Panc1 (cell line): ENCODE results near the gene NDRG3. TPM values are rescaled to one million over a fixed set of nuclear protein-coding genes. Genes with fewer than 3 reads are reported as not detected.

Source experiments
- ATAC-seq: fragments of 200-7000 bp; cut with Tn5 transposase; 2 replicates; pipeline ENCODE4 v1.9.1; 2020; ENCODE audit warnings: mild to moderate bottlenecking, moderate library complexity
- BruUV-seq: library from RNA; stranded (reverse); fragments of 400-500 nt; replicated peaks from 2 replicates; lab custom pipeline; 2021; lab: Mats Ljungman, UMichigan
- CTCF ChIA-PET: fragments of 300-600 bp; sonication (Branson Sonifier 250); formaldehyde crosslinking; loops from one replicate; lab custom pipeline; 2022; ENCODE audit warnings: antibody characterized with exemption; lab: Charles Lee
- POLR2A ChIA-PET: fragments of 300-600 bp; sonication (Branson Sonifier 250); formaldehyde crosslinking; loops from one replicate; lab custom pipeline; 2022; ENCODE audit warnings: antibody characterized with exemption; lab: Charles Lee
- DNase-seq: peaks from one replicate; pipeline ENCODE4 v3.0.0-alpha.2; 2010; ENCODE audit warnings: low read depth, low spot score
- H3K27ac ChIP-seq: 2 replicates; pipeline ENCODE4 v1.5.1; 2011; ENCODE audit warnings: mild to moderate bottlenecking, low read length, inconsistent platforms
- H3K27me3 ChIP-seq: fragments of 200-500 bp; sonication (Bioruptor generic); 2 replicates; pipeline ENCODE4 v1.6.0; 2014; ENCODE audit warnings: low read length, inconsistent platforms; ENCODE audit not compliant: control insufficient read depth, insufficient read depth
- H3K36me3 ChIP-seq: fragments of 200-500 bp; sonication (Bioruptor generic); 2 replicates; pipeline ENCODE4 v1.5.1; 2014; ENCODE audit warnings: inconsistent platforms, mild to moderate bottlenecking, low read length, moderate library complexity; ENCODE audit not compliant: control insufficient read depth, insufficient read depth
- H3K4me1 ChIP-seq: 2 replicates; pipeline ENCODE4 v1.5.1; 2011; ENCODE audit warnings: inconsistent platforms, mild to moderate bottlenecking, low read length, moderate library complexity; ENCODE audit not compliant: control insufficient read depth, insufficient read depth
- H3K4me3 ChIP-seq, 2 experiments: 2 replicates each; pipeline ENCODE4 v1.5.1; 2011 to 2012; ENCODE audit warnings: low read depth in 2 of 2, low read length in 2 of 2, mild to moderate bottlenecking in 2 of 2, inconsistent platforms in 1 of 2, moderate library complexity in 1 of 2
- H3K9me3 ChIP-seq: fragments of 200-500 bp; sonication (Bioruptor generic); 2 replicates; pipeline ENCODE4 v1.5.1; 2014; ENCODE audit warnings: low read depth, mild to moderate bottlenecking, inconsistent platforms, low read length, moderate library complexity; ENCODE audit not compliant: control insufficient read depth, insufficient read depth
- POLR2AphosphoS5 ChIP-seq: IDR thresholded peaks from 2 replicates; pipeline ENCODE4 v1.6.1; 2012; ENCODE audit warnings: mild to moderate bottlenecking, low read depth, low read length, moderate library complexity
- SIN3A ChIP-seq: IDR thresholded peaks from 2 replicates; pipeline ENCODE4 v1.6.1; 2012; ENCODE audit warnings: low read depth, mild to moderate bottlenecking, low read length, moderate library complexity, borderline replicate concordance; ENCODE audit not compliant: insufficient read depth
- TCF7L2 ChIP-seq: IDR thresholded peaks from 2 replicates; pipeline ENCODE4 v1.6.1; 2011; ENCODE audit warnings: mild to moderate bottlenecking, low read depth, low read length, inconsistent platforms
- in situ Hi-C: cut with HindIII; loops from 2 replicates; pipeline ENCODE4 v1.10.0; 2016; ENCODE audit warnings: low sequenced_read_pairs, low pct_unique_long_range_greater_than_20kb
- intact Hi-C: fragments of 100-400 bp; cut with micrococcal nuclease; formaldehyde crosslinking; loops from one replicate; pipeline ENCODE4 v1.10.0; 2022; ENCODE audit not compliant: unreplicated experiment
- total RNA-seq: library from RNA; stranded (reverse); gene quantifications from one replicate; pipeline ENCODE4 v1.2.1, GENCODE V29; 2021; ENCODE audit not compliant: unreplicated experiment
- TF ChIP-seq, protein P1 (sequence below), 2 experiments: IDR thresholded peaks; 2 replicates each; pipeline ENCODE4 v1.6.1; 2011 to 2012; ENCODE audit warnings: low read depth in 2 of 2, control low read depth in 1 of 2, low read length in 1 of 2, mild to moderate bottlenecking in 1 of 2, moderate library complexity in 1 of 2; ENCODE audit not compliant: insufficient read depth in 1 of 2
- TF ChIP-seq, protein P2 (sequence below): fragments of 450-650 bp; IDR thresholded peaks from 2 replicates; pipeline ENCODE4 v1.5.1; 2017; ENCODE audit warnings: mild to moderate bottlenecking

NDRG3 gene
- total RNA-seq, 1 experiment from 2014 or later: 36.0 TPM

- in situ Hi-C loops: no loop called here
- intact Hi-C loops: no loop called here
- no peak for ATAC-seq
- ChIA-PET CTCF (interaction anchor here (0.5 to 1.3 kb wide), 2 partner anchors 31 to 200 kb away, joined by 3 read pairs; no protein-coding TSS in a partner anchor), POLR2A (interaction anchor here (0.7 kb wide), 1 partner anchor 17 kb away, joined by 3 read pairs; no protein-coding TSS in a partner anchor)
- Histone ChIP-seq H3K4me3 (no peak overlapping the region), H3K9me3 (no peaks in the 10 kb centered on the region), H3K27ac (no peak overlapping the region), H3K27me3 (no peaks in the 10 kb centered on the region), H3K36me3 (no peaks in the 10 kb centered on the region), H3K4me1 (peaks cover 12% of the 10 kb centered on the region; the same call in 1 of the 2 replicates)
- BruUV-seq: no TSS peak
- no peak for DNase-seq
- TF ChIP-seq POLR2AphosphoS5: no peak
- TF ChIP-seq TCF7L2: no peak
- no peak for TF ChIP-seq SIN3A
- TF ChIP-seq, protein P1, sequence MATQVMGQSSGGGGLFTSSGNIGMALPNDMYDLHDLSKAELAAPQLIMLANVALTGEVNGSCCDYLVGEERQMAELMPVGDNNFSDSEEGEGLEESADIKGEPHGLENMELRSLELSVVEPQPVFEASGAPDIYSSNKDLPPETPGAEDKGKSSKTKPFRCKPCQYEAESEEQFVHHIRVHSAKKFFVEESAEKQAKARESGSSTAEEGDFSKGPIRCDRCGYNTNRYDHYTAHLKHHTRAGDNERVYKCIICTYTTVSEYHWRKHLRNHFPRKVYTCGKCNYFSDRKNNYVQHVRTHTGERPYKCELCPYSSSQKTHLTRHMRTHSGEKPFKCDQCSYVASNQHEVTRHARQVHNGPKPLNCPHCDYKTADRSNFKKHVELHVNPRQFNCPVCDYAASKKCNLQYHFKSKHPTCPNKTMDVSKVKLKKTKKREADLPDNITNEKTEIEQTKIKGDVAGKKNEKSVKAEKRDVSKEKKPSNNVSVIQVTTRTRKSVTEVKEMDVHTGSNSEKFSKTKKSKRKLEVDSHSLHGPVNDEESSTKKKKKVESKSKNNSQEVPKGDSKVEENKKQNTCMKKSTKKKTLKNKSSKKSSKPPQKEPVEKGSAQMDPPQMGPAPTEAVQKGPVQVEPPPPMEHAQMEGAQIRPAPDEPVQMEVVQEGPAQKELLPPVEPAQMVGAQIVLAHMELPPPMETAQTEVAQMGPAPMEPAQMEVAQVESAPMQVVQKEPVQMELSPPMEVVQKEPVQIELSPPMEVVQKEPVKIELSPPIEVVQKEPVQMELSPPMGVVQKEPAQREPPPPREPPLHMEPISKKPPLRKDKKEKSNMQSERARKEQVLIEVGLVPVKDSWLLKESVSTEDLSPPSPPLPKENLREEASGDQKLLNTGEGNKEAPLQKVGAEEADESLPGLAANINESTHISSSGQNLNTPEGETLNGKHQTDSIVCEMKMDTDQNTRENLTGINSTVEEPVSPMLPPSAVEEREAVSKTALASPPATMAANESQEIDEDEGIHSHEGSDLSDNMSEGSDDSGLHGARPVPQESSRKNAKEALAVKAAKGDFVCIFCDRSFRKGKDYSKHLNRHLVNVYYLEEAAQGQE (IDR thresholded peaks at IDR 0.05; ENCODE audit: insufficient read depth in 1 of 2, low read depth in 2 of 2, low read length in 1 of 2): no peak
- TF ChIP-seq, protein P2, sequence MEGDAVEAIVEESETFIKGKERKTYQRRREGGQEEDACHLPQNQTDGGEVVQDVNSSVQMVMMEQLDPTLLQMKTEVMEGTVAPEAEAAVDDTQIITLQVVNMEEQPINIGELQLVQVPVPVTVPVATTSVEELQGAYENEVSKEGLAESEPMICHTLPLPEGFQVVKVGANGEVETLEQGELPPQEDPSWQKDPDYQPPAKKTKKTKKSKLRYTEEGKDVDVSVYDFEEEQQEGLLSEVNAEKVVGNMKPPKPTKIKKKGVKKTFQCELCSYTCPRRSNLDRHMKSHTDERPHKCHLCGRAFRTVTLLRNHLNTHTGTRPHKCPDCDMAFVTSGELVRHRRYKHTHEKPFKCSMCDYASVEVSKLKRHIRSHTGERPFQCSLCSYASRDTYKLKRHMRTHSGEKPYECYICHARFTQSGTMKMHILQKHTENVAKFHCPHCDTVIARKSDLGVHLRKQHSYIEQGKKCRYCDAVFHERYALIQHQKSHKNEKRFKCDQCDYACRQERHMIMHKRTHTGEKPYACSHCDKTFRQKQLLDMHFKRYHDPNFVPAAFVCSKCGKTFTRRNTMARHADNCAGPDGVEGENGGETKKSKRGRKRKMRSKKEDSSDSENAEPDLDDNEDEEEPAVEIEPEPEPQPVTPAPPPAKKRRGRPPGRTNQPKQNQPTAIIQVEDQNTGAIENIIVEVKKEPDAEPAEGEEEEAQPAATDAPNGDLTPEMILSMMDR: no peak
These were observed 31.3 kb upstream of the NDRG3 start for GRCh38 chr20:36777167-36777566.

GRCh38 chr20:36775826-36776225 is 29.9 kb upstream of the NDRG3 start:
- H3K36me3 ChIP-seq: no peaks in the 10 kb centered on the region
- DNase-seq: no peak
- intact Hi-C loops: no loop called here
- peaks cover 12% of the 10 kb centered on the region; the same call in 1 of the 2 replicates for H3K4me1 ChIP-seq
- H3K4me3 ChIP-seq: no peak overlapping the region
- TF ChIP-seq, protein P1 (IDR thresholded peaks at IDR 0.05; ENCODE audit: insufficient read depth in 1 of 2, low read depth in 2 of 2, low read length in 1 of 2): no peak
- TF ChIP-seq SIN3A: no peak
- no peak for TF ChIP-seq POLR2AphosphoS5
- TF ChIP-seq, protein P2: no peak
- no peak for TF ChIP-seq TCF7L2
- no peaks in the 10 kb centered on the region for H3K9me3 ChIP-seq
- POLR2A ChIA-PET: interaction anchor here (0.7 kb wide), 1 partner anchor 144 kb away, joined by 9 read pairs; no protein-coding TSS in a partner anchor
- no peaks in the 10 kb centered on the region for H3K27me3 ChIP-seq
- ATAC-seq: no peak
- CTCF ChIA-PET: interaction anchor here (0.6 kb wide), 1 partner anchor 24 kb away, joined by 3 read pairs; no protein-coding TSS in a partner anchor
- in situ Hi-C loops: no loop called here
- BruUV-seq: no TSS peak
- H3K27ac ChIP-seq: no peak overlapping the region
